Trophoblast cell (in vitro differentiated cells and primary cell): Measurements from ENCODE around the gene WDR12.

Experiments
- DNase-seq, 2 donors: peaks; one replicate each; pipeline ENCODE4 v3.0.0-alpha.2; 2016
- H2AFZ ChIP-seq: 2 replicates; pipeline ENCODE4 v1.6.1; 2013; ENCODE audit warnings: low read length, moderate library complexity, mild to moderate bottlenecking; ENCODE audit not compliant: insufficient read depth, poor library complexity
- H2AK5ac ChIP-seq: 2 replicates; pipeline ENCODE4 v1.6.1; 2013; ENCODE audit warnings: mild to moderate bottlenecking, low read length
- H2BK120ac ChIP-seq: 2 replicates; pipeline ENCODE4 v1.6.1; 2013; ENCODE audit warnings: low read length, mild to moderate bottlenecking, moderate library complexity; ENCODE audit not compliant: insufficient read depth, poor library complexity
- H2BK12ac ChIP-seq: 2 replicates; pipeline ENCODE4 v1.6.1; 2013; ENCODE audit warnings: mild to moderate bottlenecking, low read length, moderate library complexity
- H2BK5ac ChIP-seq: 2 replicates; pipeline ENCODE4 v1.6.1; 2013; ENCODE audit warnings: low read length, low read depth, moderate library complexity, mild to moderate bottlenecking; ENCODE audit not compliant: poor library complexity
- H3K14ac ChIP-seq: 2 replicates; pipeline ENCODE4 v1.6.1; 2013; ENCODE audit warnings: mild to moderate bottlenecking, low read length
- H3K18ac ChIP-seq: 2 replicates; pipeline ENCODE4 v1.6.1; 2013; ENCODE audit warnings: mild to moderate bottlenecking, low read length
- H3K23ac ChIP-seq: 2 replicates; pipeline ENCODE4 v1.6.1; 2013; ENCODE audit warnings: low read length
- H3K27ac ChIP-seq: 2 replicates; pipeline ENCODE4 v1.5.1; 2013; ENCODE audit warnings: low read depth, mild to moderate bottlenecking, inconsistent platforms, low read length, moderate library complexity
- H3K27me3 ChIP-seq: 2 replicates; pipeline ENCODE4 v1.6.1; 2013; ENCODE audit warnings: inconsistent platforms, mild to moderate bottlenecking, low read length, moderate library complexity; ENCODE audit not compliant: insufficient read depth
- H3K36me3 ChIP-seq, 2 experiments: 1 replicate in 1 of 2; 2 replicates in 1 of 2; pipeline ENCODE4 v1.6.1; 2013; ENCODE audit warnings: low read length in 2 of 2, mild to moderate bottlenecking in 2 of 2, moderate library complexity in 1 of 2; ENCODE audit not compliant: insufficient read depth in 2 of 2, control insufficient read depth in 1 of 2
- H3K4ac ChIP-seq: 2 replicates; pipeline ENCODE4 v1.6.1; 2013; ENCODE audit warnings: low read depth, mild to moderate bottlenecking, low read length, moderate library complexity
- H3K4me1 ChIP-seq, 2 experiments: 1 replicate in 1 of 2; 2 replicates in 1 of 2; pipeline ENCODE4 v1.6.1; 2013; ENCODE audit warnings: low read length in 2 of 2, mild to moderate bottlenecking in 2 of 2, moderate library complexity in 1 of 2; ENCODE audit not compliant: insufficient read depth in 2 of 2, control insufficient read depth in 1 of 2
- H3K4me2 ChIP-seq: 2 replicates; pipeline ENCODE4 v1.6.1; 2013; ENCODE audit warnings: inconsistent platforms, mild to moderate bottlenecking, low read length, moderate library complexity
- H3K4me3 ChIP-seq: 2 replicates; pipeline ENCODE4 v1.5.1; 2013; ENCODE audit warnings: mild to moderate bottlenecking, low read depth, low read length, inconsistent platforms
- H3K79me1 ChIP-seq: one replicate; pipeline ENCODE4 v1.6.1; 2013; ENCODE audit warnings: low read length
- H3K79me2 ChIP-seq: 2 replicates; pipeline ENCODE4 v1.6.1; 2013; ENCODE audit warnings: low read length, mild to moderate bottlenecking; ENCODE audit not compliant: control insufficient read depth, insufficient read depth, poor library complexity
- H3K9ac ChIP-seq: 2 replicates; pipeline ENCODE4 v1.6.1; 2013; ENCODE audit warnings: mild to moderate bottlenecking, low read length
- H3K9me3 ChIP-seq: 2 replicates; pipeline ENCODE4 v1.6.1; 2013; ENCODE audit warnings: low read depth, mild to moderate bottlenecking, control low read depth, inconsistent platforms, low read length; ENCODE audit not compliant: insufficient read depth
- H4K12ac ChIP-seq: 2 replicates; pipeline ENCODE4 v1.6.1; 2013; ENCODE audit warnings: low read depth, mild to moderate bottlenecking, low read length, moderate library complexity
- H4K8ac ChIP-seq: 2 replicates; pipeline ENCODE4 v1.6.1; 2013; ENCODE audit warnings: low read depth, mild to moderate bottlenecking, low read length, moderate library complexity
- H4K91ac ChIP-seq: one replicate; pipeline ENCODE4 v1.6.1; 2013; ENCODE audit warnings: low read depth, mild to moderate bottlenecking, low read length, moderate library complexity
- WGBS: extraction: QIAGEN DNeasy Blood & Tissue Kit; methylation state at CpG from one replicate; pipeline ENCODE4 v1.1.7; 2013; ENCODE audit warnings: missing lambda C conversion rate; ENCODE audit not compliant: insufficient read length, insufficient coverage; ENCODE audit errors: extremely low coverage; 5-methylcytosine and 5-hydroxymethylcytosine counted together

Gene WDR12

GRCh38 chr2:202945497-202945896 lies 34.0 kb upstream of the WDR12 start:
- WGBS: no CpG with 5 or more reads among the region's 2 CpGs
- Histone ChIP-seq H3K79me1 (no peaks in the 10 kb centered on the region), H3K4me2 (no peak overlapping the region), H3K9ac (no peak overlapping the region), H4K12ac (no peak overlapping the region), H2BK12ac (no peak overlapping the region), H3K14ac (no peak overlapping the region), H3K4me3 (no peak overlapping the region), H3K9me3 (no peaks in the 10 kb centered on the region), H3K18ac (no peak overlapping the region), H2AFZ (no peak overlapping the region), H3K23ac (no peak overlapping the region), H2AK5ac (no peak overlapping the region), H3K36me3 (no peaks in the 10 kb centered on the region), H3K27me3 (no peaks in the 10 kb centered on the region), H2BK5ac (no peak overlapping the region), H3K79me2 (no peaks in the 10 kb centered on the region), H4K8ac (no peak overlapping the region), H3K27ac (no peak overlapping the region), H3K4me1 (no peaks in the 10 kb centered on the region), H4K91ac (no peak overlapping the region), H2BK120ac (no peak overlapping the region), H3K4ac (no peak overlapping the region)
- DNase-seq: no peak

GRCh38 chr2:202944816-202945215 lies 33.3 kb upstream of the WDR12 start:
- H3K14ac ChIP-seq: no peak overlapping the region
- H3K27ac ChIP-seq: no peak overlapping the region
- H3K27me3 ChIP-seq: no peaks in the 10 kb centered on the region
- no peaks in the 10 kb centered on the region for H3K79me1 ChIP-seq
- no peak overlapping the region for H2AK5ac ChIP-seq
- H4K12ac ChIP-seq: no peak overlapping the region
- no peak overlapping the region for H2BK5ac ChIP-seq
- H3K9me3 ChIP-seq: no peaks in the 10 kb centered on the region
- no peak overlapping the region for H3K4me2 ChIP-seq
- no peak overlapping the region for H2BK120ac ChIP-seq
- H3K4me1 ChIP-seq: no peaks in the 10 kb centered on the region
- H3K23ac ChIP-seq: no peak overlapping the region
- no peak overlapping the region for H4K8ac ChIP-seq
- no peaks in the 10 kb centered on the region for H3K79me2 ChIP-seq
- H3K36me3 ChIP-seq: no peaks in the 10 kb centered on the region
- no peak overlapping the region for H3K4ac ChIP-seq
- no peak overlapping the region for H3K9ac ChIP-seq
- no peak overlapping the region for H4K91ac ChIP-seq
- WGBS: no CpG with 5 or more reads among the region's 3 CpGs
- H2AFZ ChIP-seq: no peak overlapping the region
- H2BK12ac ChIP-seq: no peak overlapping the region
- no peak overlapping the region for H3K18ac ChIP-seq
- DNase-seq: peak in 1 of 2 donors; percentile 35
- no peak overlapping the region for H3K4me3 ChIP-seq

DNA sequence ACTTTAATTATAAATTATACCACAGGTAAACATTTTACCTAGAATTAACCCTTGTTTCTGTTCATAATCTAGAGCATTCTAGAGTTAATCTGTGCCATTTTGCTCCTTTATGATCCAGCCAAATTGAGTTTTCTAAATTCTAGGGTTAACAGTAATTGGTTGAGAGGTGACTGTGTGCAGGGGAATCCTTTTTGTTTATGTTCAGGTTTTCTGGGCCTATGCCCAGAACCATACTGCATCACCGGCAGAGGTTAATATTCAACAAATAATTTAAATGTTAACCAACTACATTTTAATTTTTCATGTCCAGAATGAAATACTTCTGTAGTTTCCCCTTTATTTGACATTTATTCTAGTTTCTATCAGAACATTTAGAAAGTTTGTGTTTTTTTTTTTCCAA lies 32.9 kb upstream of the WDR12 start:
- no CpG with 5 or more reads among the region's 1 CpG for WGBS
- Histone ChIP-seq H3K27ac (no peak overlapping the region), H2BK5ac (no peak overlapping the region), H2BK120ac (no peak overlapping the region), H3K23ac (no peak overlapping the region), H3K27me3 (no peaks in the 10 kb centered on the region), H3K36me3 (no peaks in the 10 kb centered on the region), H4K8ac (no peak overlapping the region), H4K12ac (no peak overlapping the region), H3K4me3 (no peak overlapping the region), H3K14ac (no peak overlapping the region), H2BK12ac (no peak overlapping the region), H3K18ac (no peak overlapping the region), H3K4ac (no peak overlapping the region), H3K9ac (no peak overlapping the region), H3K4me2 (no peak overlapping the region), H2AFZ (no peak overlapping the region), H3K79me1 (no peaks in the 10 kb centered on the region), H3K9me3 (no peaks in the 10 kb centered on the region), H4K91ac (no peak overlapping the region), H3K4me1 (no peaks in the 10 kb centered on the region), H2AK5ac (no peak overlapping the region), H3K79me2 (no peaks in the 10 kb centered on the region)
- no peak for DNase-seq

DNA sequence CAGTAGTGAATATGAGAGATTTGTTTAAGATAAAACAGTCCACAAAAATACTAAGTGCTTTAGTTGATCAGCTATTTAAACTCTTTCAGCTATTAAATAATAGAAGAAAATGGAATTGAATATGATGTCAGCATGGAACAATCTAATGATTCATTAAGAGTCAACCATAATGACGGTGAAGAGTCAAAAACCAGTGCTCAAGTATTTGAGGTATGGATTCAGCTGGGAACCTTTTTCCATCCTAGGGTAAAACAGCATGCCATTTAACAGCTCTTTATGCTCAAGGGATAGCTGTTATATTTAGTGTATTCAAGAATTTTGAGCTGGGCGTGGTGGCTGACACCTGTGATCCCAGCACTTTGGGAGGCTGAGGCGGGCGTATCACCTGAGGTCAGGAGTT lies 30.3 kb upstream of the WDR12 start:
- H3K9me3 ChIP-seq: no peaks in the 10 kb centered on the region
- H2AK5ac ChIP-seq: no peak overlapping the region
- H2BK5ac ChIP-seq: no peak overlapping the region
- H3K9ac ChIP-seq: no peak overlapping the region
- H3K23ac ChIP-seq: no peak overlapping the region
- H3K27ac ChIP-seq: no peak overlapping the region
- no peak overlapping the region for H3K14ac ChIP-seq
- H3K79me2 ChIP-seq: no peaks in the 10 kb centered on the region
- no peaks in the 10 kb centered on the region for H3K4me1 ChIP-seq
- no peaks in the 10 kb centered on the region for H3K79me1 ChIP-seq
- no peak overlapping the region for H4K12ac ChIP-seq
- no peak overlapping the region for H4K8ac ChIP-seq
- no peak overlapping the region for H3K4me2 ChIP-seq
- no peak overlapping the region for H3K4me3 ChIP-seq
- no peaks in the 10 kb centered on the region for H3K36me3 ChIP-seq
- no peak overlapping the region for H2AFZ ChIP-seq
- peak; percentile 31 to 79 for DNase-seq
- no peaks in the 10 kb centered on the region for H3K27me3 ChIP-seq
- H2BK12ac ChIP-seq: no peak overlapping the region
- H4K91ac ChIP-seq: no peak overlapping the region
- no peak overlapping the region for H3K18ac ChIP-seq
- H3K4ac ChIP-seq: no peak overlapping the region
- no CpG with 5 or more reads among the region's 4 CpGs for WGBS
- no peak overlapping the region for H2BK120ac ChIP-seq
